K562 (cell line): ENCODE results near the gene RTBDN. TPM values are rescaled to one million over a fixed set of nuclear protein-coding genes. Genes with fewer than 3 reads are reported as not detected.

Experiments used
- BMI1 ChIP-seq: fragments of 150-350 bp; IDR thresholded peaks from 2 replicates; pipeline ENCODE4 v1.6.1; 2014; ENCODE audit warnings: low read length
- BRF1 ChIP-seq: IDR thresholded peaks from 3 replicates; pipeline ENCODE4 v1.6.1; 2011; ENCODE audit warnings: borderline replicate concordance, mild to moderate bottlenecking; ENCODE audit not compliant: insufficient read length; ENCODE audit errors: extremely low read depth
- CBX5 ChIP-seq: IDR thresholded peaks from 2 replicates; pipeline ENCODE4 v1.6.1; 2014; ENCODE audit warnings: low read depth, borderline replicate concordance
- CCNT2 ChIP-seq: IDR thresholded peaks from 2 replicates; pipeline ENCODE4 v1.6.1; 2011; ENCODE audit warnings: borderline replicate concordance, low read depth, mild to moderate bottlenecking, moderate library complexity, mixed read lengths, low read length; ENCODE audit not compliant: insufficient read length; ENCODE audit errors: extremely low read depth
- CHD4 ChIP-seq: fragments of 200-600 bp; sonication (generic); IDR thresholded peaks from 3 replicates; pipeline ENCODE4 v1.6.1; 2012; ENCODE audit warnings: low read depth, mild to moderate bottlenecking, mixed read lengths, low read length, inconsistent platforms; ENCODE audit not compliant: insufficient read depth, insufficient replicate concordance, poor library complexity, severe bottlenecking
- ELF1 ChIP-seq: fragments of 200-800 bp; sonication (Bioruptor generic); IDR thresholded peaks from 2 replicates; pipeline ENCODE4 v1.6.1; 2016; ENCODE audit warnings: missing genetic modification characterization, missing compliant biosample characterization
- ELF4 ChIP-seq: fragments of 450-650 bp; formaldehyde crosslinking; IDR thresholded peaks from 2 replicates; pipeline ENCODE4 v1.4.0; 2022; ENCODE audit warnings: missing genetic modification characterization
- EP400 ChIP-seq: fragments of 450-650 bp; IDR thresholded peaks from 2 replicates; pipeline ENCODE4 v1.6.1; 2017; ENCODE audit warnings: antibody characterized with exemption, mild to moderate bottlenecking, moderate library complexity
- ETS2 ChIP-seq: IDR thresholded peaks from 2 replicates; pipeline ENCODE4 v1.6.1; 2016; ENCODE audit warnings: borderline replicate concordance, missing genetic modification characterization, mild to moderate bottlenecking, moderate library complexity, missing compliant biosample characterization; ENCODE audit not compliant: poor library complexity, severe bottlenecking
- FOSL1 ChIP-seq: fragments of 200-800 bp; sonication (Bioruptor generic); conservative IDR thresholded peaks from 2 replicates; pipeline ENCODE4 v1.6.1; 2016; ENCODE audit warnings: missing genetic modification characterization, missing compliant biosample characterization
- IRF1 ChIP-seq: sonication (generic); formaldehyde crosslinking; IDR thresholded peaks from 2 replicates; pipeline ENCODE4 v1.8.0; 2022; ENCODE audit warnings: missing genetic modification reagents, mild to moderate bottlenecking, borderline replicate concordance
- JUND ChIP-seq, 2 experiments: IDR thresholded peaks; 2 replicates in 1 of 2; 3 replicates in 1 of 2; pipeline ENCODE4 v1.6.1; 2011; ENCODE audit warnings: borderline replicate concordance in 2 of 2, low read depth in 2 of 2, low read length in 2 of 2, improper control_type of control experiment in 1 of 2, missing biosample characterization in 1 of 2, missing genetic modification characterization in 1 of 2, missing genetic modification reagents in 1 of 2
- KHSRP ChIP-seq: fragments of 450-650 bp; IDR thresholded peaks from 2 replicates; pipeline ENCODE4 v1.6.1; 2017
- NFYB ChIP-seq: IDR thresholded peaks from 2 replicates; pipeline ENCODE4 v1.6.1; 2011; ENCODE audit warnings: mild to moderate bottlenecking, moderate library complexity; ENCODE audit not compliant: insufficient read length; ENCODE audit errors: extremely low read depth
- NR1H2 ChIP-seq: sonication (generic); formaldehyde crosslinking; IDR thresholded peaks from 2 replicates; pipeline ENCODE4 v1.4.0; 2020; ENCODE audit warnings: mild to moderate bottlenecking, missing genetic modification reagents
- NR3C1 ChIP-seq: sonication (generic); formaldehyde crosslinking; IDR thresholded peaks from 2 replicates; pipeline ENCODE4 v1.8.1; 2022; ENCODE audit warnings: missing genetic modification reagents
- PML ChIP-seq: IDR thresholded peaks from 2 replicates; pipeline ENCODE4 v1.6.1; 2012; ENCODE audit warnings: low read length, inconsistent platforms
- POLR3A ChIP-seq: IDR thresholded peaks from 2 replicates; pipeline ENCODE4 v1.6.1; 2011; ENCODE audit warnings: borderline replicate concordance, mild to moderate bottlenecking, moderate library complexity; ENCODE audit not compliant: insufficient read length, insufficient read depth; ENCODE audit errors: extremely low read depth
- RFX7 ChIP-seq: fragments of 250-450 bp; sonication (Bioruptor Pico); IDR thresholded peaks from 2 replicates; pipeline ENCODE4 v1.5.1; 2021; ENCODE audit warnings: mild to moderate bottlenecking
- SOX6 ChIP-seq: fragments of 450-650 bp; IDR thresholded peaks from 2 replicates; pipeline ENCODE4 v1.6.1; 2014; ENCODE audit warnings: mild to moderate bottlenecking
- TGIF2 ChIP-seq: sonication (generic); formaldehyde crosslinking; IDR thresholded peaks from 2 replicates; pipeline ENCODE4 v1.8.1; 2022; ENCODE audit warnings: mild to moderate bottlenecking, missing genetic modification reagents, moderate library complexity
- TOE1 ChIP-seq, 2 experiments: fragments of 450-650 bp in 1 of 2; sonication (generic) in 1 of 2; formaldehyde crosslinking in 1 of 2; IDR thresholded peaks; 2 replicates each; pipeline versions ENCODE4 v1.7.1 to v1.8.0; 2016 to 2022; ENCODE audit warnings: borderline replicate concordance in 2 of 2, mild to moderate bottlenecking in 2 of 2, antibody characterized with exemption in 1 of 2, inconsistent platforms in 1 of 2, low read depth in 1 of 2, missing genetic modification reagents in 1 of 2, moderate library complexity in 1 of 2
- ZC3H8 ChIP-seq: fragments of 450-650 bp; IDR thresholded peaks from 2 replicates; pipeline ENCODE4 v1.6.1; 2017
- ZKSCAN8 ChIP-seq: fragments of 200-800 bp; sonication (Bioruptor generic); IDR thresholded peaks from 2 replicates; pipeline ENCODE4 v1.6.1; 2016; ENCODE audit warnings: missing genetic modification characterization, missing compliant biosample characterization
- ZNF217 ChIP-seq: sonication (generic); formaldehyde crosslinking; IDR thresholded peaks from 2 replicates; pipeline ENCODE4 v1.8.0; 2022; ENCODE audit warnings: mild to moderate bottlenecking, missing genetic modification reagents
- ZSCAN29 ChIP-seq: fragments of 450-650 bp; IDR thresholded peaks from 2 replicates; pipeline ENCODE4 v1.6.1; 2017
- polyA plus RNA-seq, 8 experiments: library from polyadenylated mRNA; depleted of rRNA in 4 of 8; stranded (reverse) in 5 of 8; unstranded in 3 of 8; fragments of >200 nt; fragmentation: Nextera tagmentation in 2 of 8; fragmentation: Illumina TruSeq in 1 of 8; extraction: Ambion mirVana in 2 of 8; extraction: Trizol in 1 of 8; gene quantifications; 2 replicates each; pipeline versions ENCODE4 v1.2.1 to v1.2.3, GENCODE V29; 2011 to 2014; ENCODE audit warnings: inconsistent platforms in 1 of 8, missing spikeins in 1 of 8
- total RNA-seq, 7 experiments: library from RNA; depleted of rRNA in 6 of 7; stranded (reverse); fragments of >200 nt in 6 of 7; fragmentation: Illumina TruSeq in 2 of 7; extraction: Trizol in 2 of 7; gene quantifications; 2 replicates each; pipeline versions ENCODE4 v1.2.1 to v1.2.3, GENCODE V29; 2011 to 2021; ENCODE audit warnings: low replicate concordance in 1 of 7
- TF ChIP-seq, protein P1 (sequence below): fragments of 450-650 bp; conservative IDR thresholded peaks from 2 replicates; pipeline ENCODE4 v1.6.1; 2016; ENCODE audit warnings: missing genetic modification characterization, low read depth, mild to moderate bottlenecking, control low read depth, missing compliant biosample characterization
- TF ChIP-seq, protein P2 (sequence below): sonication (generic); IDR thresholded peaks from 2 replicates; pipeline ENCODE4 v1.6.1; 2016

The RTBDN gene
- total and polyA plus RNA-seq, 9 of the 15 experiments (the other 6 are each of a cell fraction or from before 2014, with no cell fraction given), result 0.20 to 2.3 (median 0.72) TPM; not detected in 1

DNA sequence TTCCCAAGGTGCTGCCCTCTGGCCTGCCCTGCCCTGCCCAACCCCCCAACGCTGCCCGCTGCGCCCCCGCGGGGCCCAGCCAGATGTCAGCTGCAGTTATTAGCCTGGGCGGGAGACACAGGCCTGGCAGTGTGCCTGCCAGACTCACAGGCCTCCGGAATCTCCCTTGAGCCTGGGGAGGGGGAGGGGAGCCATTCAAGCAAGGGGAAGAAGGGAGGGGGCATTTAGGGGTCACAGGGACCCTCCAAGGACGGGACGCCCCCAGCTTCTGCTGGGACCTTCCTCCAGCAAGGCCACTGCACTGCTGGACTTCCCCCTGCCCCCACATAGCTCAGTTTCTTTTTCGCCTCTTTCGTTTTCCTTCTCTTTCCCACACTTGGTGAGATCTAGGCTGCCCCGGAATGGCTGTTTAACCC is 45.7 kb downstream of the RTBDN start (continued):
- TF ChIP-seq ETS2 (tag) (no peak), BRF1 (no peak), CCNT2 (no peak), ZKSCAN8 (CRISPR knock-in tag) (no peak), JUND (IDR thresholded peaks at IDR 0.05; ENCODE audit: borderline replicate concordance, low read depth, low read length) (peak; percentile 18; the same call in 1 of the 2 replicates), JUND (tag; IDR thresholded peaks at IDR 0.05; ENCODE audit: borderline replicate concordance, low read depth, low read length) (no peak; the same call in 2 of the 3 replicates), POLR3A (no peak), ZSCAN29 (no peak), NR1H2 (CRISPR knock-in tag) (no peak), NFYB (no peak), SOX6 (no peak), ELF1 (tag) (no peak), CHD4 (no peak), PML (no peak), CBX5 (no peak), EP400 (no peak), ZNF217 (CRISPR knock-in tag) (no peak), ZC3H8 (no peak), FOSL1 (tag) (no peak), NR3C1 (CRISPR knock-in tag) (no peak), ELF4 (CRISPR knock-in tag) (no peak), TGIF2 (CRISPR knock-in tag) (no peak), BMI1 (no peak), KHSRP (no peak), RFX7 (CRISPR knock-in tag) (no peak), TOE1 (IDR thresholded peaks at IDR 0.05; ENCODE audit: borderline replicate concordance) (no peak), TOE1 (CRISPR knock-in tag; IDR thresholded peaks at IDR 0.05; ENCODE audit: borderline replicate concordance, low read depth) (no peak), IRF1 (CRISPR knock-in tag) (no peak)
- TF ChIP-seq, protein P1, sequence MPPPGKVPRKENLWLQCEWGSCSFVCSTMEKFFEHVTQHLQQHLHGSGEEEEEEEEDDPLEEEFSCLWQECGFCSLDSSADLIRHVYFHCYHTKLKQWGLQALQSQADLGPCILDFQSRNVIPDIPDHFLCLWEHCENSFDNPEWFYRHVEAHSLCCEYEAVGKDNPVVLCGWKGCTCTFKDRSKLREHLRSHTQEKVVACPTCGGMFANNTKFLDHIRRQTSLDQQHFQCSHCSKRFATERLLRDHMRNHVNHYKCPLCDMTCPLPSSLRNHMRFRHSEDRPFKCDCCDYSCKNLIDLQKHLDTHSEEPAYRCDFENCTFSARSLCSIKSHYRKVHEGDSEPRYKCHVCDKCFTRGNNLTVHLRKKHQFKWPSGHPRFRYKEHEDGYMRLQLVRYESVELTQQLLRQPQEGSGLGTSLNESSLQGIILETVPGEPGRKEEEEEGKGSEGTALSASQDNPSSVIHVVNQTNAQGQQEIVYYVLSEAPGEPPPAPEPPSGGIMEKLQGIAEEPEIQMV (tag), result no peak
- TF ChIP-seq, protein P2, sequence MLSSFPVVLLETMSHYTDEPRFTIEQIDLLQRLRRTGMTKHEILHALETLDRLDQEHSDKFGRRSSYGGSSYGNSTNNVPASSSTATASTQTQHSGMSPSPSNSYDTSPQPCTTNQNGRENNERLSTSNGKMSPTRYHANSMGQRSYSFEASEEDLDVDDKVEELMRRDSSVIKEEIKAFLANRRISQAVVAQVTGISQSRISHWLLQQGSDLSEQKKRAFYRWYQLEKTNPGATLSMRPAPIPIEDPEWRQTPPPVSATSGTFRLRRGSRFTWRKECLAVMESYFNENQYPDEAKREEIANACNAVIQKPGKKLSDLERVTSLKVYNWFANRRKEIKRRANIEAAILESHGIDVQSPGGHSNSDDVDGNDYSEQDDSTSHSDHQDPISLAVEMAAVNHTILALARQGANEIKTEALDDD, result no peak
